Measurements from ENCODE around the gene GIT1. TPM values are rescaled to one million over a fixed set of nuclear protein-coding genes. Genes with fewer than 3 reads are reported as not detected.

GIT1 gene
- total and polyA plus RNA-seq, 12 donors: 13.7 to 51.6 (median 31.7) TPM

GRCh38 chr17:29571883-29572681 is 17.4 kb downstream of the GIT1 start:
- no peak for TF ChIP-seq POLR2A (IDR thresholded peaks at IDR 0.05)
- no peak for TF ChIP-seq CTCF (IDR thresholded peaks at IDR 0.05)
- peaks cover 0 to 35% of the 10 kb centered on the region in 2 donors for H3K36me3 ChIP-seq (replicated peaks in 1 of 2)
- H3K4me1 ChIP-seq (replicated peaks in 1 of 2): peaks cover 29% of the 10 kb centered on the region in 2 donors
- H3K27ac ChIP-seq: peak overlapping the region in 3 of 5 donors; percentile 44 to 76 (median 49)
- peak in 6 of 7 donors; percentile 27 to 64 (median 56) for DNase-seq
- H3K4me3 ChIP-seq: peak overlapping the region in 1 of 4 donors; percentile 49
- intact Hi-C loops (cut with DNase I): no loop called here
- no peaks in the 10 kb centered on the region for H3K27me3 ChIP-seq
- WGBS, 4 donors: 29 to 66% (median 33%) methylated on average over 13 to 30 of the region's 30 CpGs
- no peaks in the 10 kb centered on the region for H3K9me3 ChIP-seq (replicated peaks in 1 of 3)

- DNase-seq: peak in 3 of 7 donors; percentile 15 to 21 (median 15)
- 92 to 94% (median 94%) methylated on average over 6 of the region's 6 CpGs for WGBS, 4 donors
- no peaks in the 10 kb centered on the region for H3K9me3 ChIP-seq (replicated peaks in 1 of 3)
- intact Hi-C loops (cut with DNase I): no loop called here
- peaks cover 0 to 30% of the 10 kb centered on the region in 2 donors for H3K36me3 ChIP-seq (replicated peaks in 1 of 2)
- TF ChIP-seq POLR2A (IDR thresholded peaks at IDR 0.05): no peak
- no peak for TF ChIP-seq CTCF (IDR thresholded peaks at IDR 0.05)
- peaks cover 29 to 31% of the 10 kb centered on the region in 2 donors for H3K4me1 ChIP-seq (replicated peaks in 1 of 2)
- H3K27me3 ChIP-seq: no peaks in the 10 kb centered on the region
- H3K27ac ChIP-seq: peak overlapping the region in 1 of 5 donors; percentile 76
- H3K4me3 ChIP-seq: no peak overlapping the region
These were observed 18.0 kb downstream of the GIT1 start for GRCh38 chr17:29571486-29571882.

GRCh38 chr17:29570521-29570920 is 18.9 kb downstream of the GIT1 start:
- Histone ChIP-seq H3K9me3 (replicated peaks in 1 of 3) (no peaks in the 10 kb centered on the region), H3K4me1 (replicated peaks in 1 of 2) (peaks cover 33 to 40% of the 10 kb centered on the region in 2 donors), H3K4me3 (no peak overlapping the region), H3K27me3 (no peaks in the 10 kb centered on the region), H3K36me3 (replicated peaks in 1 of 2) (peaks cover 0 to 20% of the 10 kb centered on the region in 2 donors), H3K27ac (no peak overlapping the region)
- WGBS, 4 donors: 89 to 96% (median 92%) methylated on average over 7 of the region's 7 CpGs
- DNase-seq: peak in 3 of 7 donors; percentile 11 to 21 (median 15)
- intact Hi-C loops (cut with DNase I): no loop called here
- no peak for TF ChIP-seq CTCF (IDR thresholded peaks at IDR 0.05)
- no peak for TF ChIP-seq POLR2A (IDR thresholded peaks at IDR 0.05)

GRCh38 chr17:29569245-29569950 is 20.1 kb downstream of the GIT1 start:
- H3K4me3 ChIP-seq: peak overlapping the region in 2 of 4 donors; percentile 63 to 65
- no peaks in the 10 kb centered on the region for H3K27me3 ChIP-seq
- WGBS, 4 donors: 66 to 72% (median 70%) methylated on average over 14 of the region's 14 CpGs
- H3K36me3 ChIP-seq (replicated peaks in 1 of 2): peaks cover 0 to 10% of the 10 kb centered on the region in 2 donors
- H3K4me1 ChIP-seq (replicated peaks in 1 of 2): peaks cover 33 to 40% of the 10 kb centered on the region in 2 donors
- H3K27ac ChIP-seq: peak overlapping the region in 4 of 5 donors; percentile 16 to 94 (median 65)
- intact Hi-C loops (cut with DNase I): no loop called here
- TF ChIP-seq CTCF (IDR thresholded peaks at IDR 0.05) (no peak), POLR2A (IDR thresholded peaks at IDR 0.05) (no peak)
- peak in 4 of 7 donors; percentile 13 to 56 (median 16) for DNase-seq
- H3K9me3 ChIP-seq (replicated peaks in 1 of 3): no peaks in the 10 kb centered on the region

Measured in adrenal gland (tissue), 12 donors.